Duodenal mucosa (tissue), 2 donors: ENCODE results near the gene SLC38A3.

ENCODE experiments used
- H3K27ac ChIP-seq: one replicate; pipeline ENCODE4 v1.7.0; 2013; ENCODE audit warnings: low read depth, low read length
- H3K27me3 ChIP-seq, 2 donors: one replicate each; pipeline ENCODE4 v1.7.0; 2013; ENCODE audit warnings: low read length in 2 of 2, control low read depth in 1 of 2; ENCODE audit not compliant: insufficient read depth in 2 of 2, control insufficient read depth in 1 of 2
- H3K36me3 ChIP-seq, 2 donors: one replicate each; pipeline ENCODE4 v1.7.0; 2013; ENCODE audit warnings: low read length in 2 of 2, control low read depth in 1 of 2; ENCODE audit not compliant: insufficient read depth in 2 of 2, control insufficient read depth in 1 of 2
- H3K4me1 ChIP-seq, 2 donors: one replicate each; pipeline ENCODE4 v1.7.0; 2013; ENCODE audit warnings: low read length in 2 of 2, control low read depth in 1 of 2; ENCODE audit not compliant: insufficient read depth in 2 of 2, control insufficient read depth in 1 of 2
- H3K4me3 ChIP-seq, 2 donors: one replicate each; pipeline ENCODE4 v1.7.0; 2013; ENCODE audit warnings: low read length in 2 of 2, low read depth in 1 of 2
- H3K9ac ChIP-seq, 2 donors: one replicate each; pipeline ENCODE4 v1.7.0; 2013; ENCODE audit warnings: low read length in 2 of 2, low read depth in 1 of 2
- H3K9me3 ChIP-seq, 2 donors: one replicate each; pipeline ENCODE4 v1.7.0; 2013; ENCODE audit warnings: low read length in 2 of 2, control low read depth in 1 of 2; ENCODE audit not compliant: control insufficient read depth in 1 of 2

The SLC38A3 gene

GRCh38 chr3:50204804-50205412, at the start of gene SLC38A3:
SLC38A3 (plus strand) TSS chr3:50205271; CDS start chr3:50214200, 8,929 bp downstream.
- Histone ChIP-seq H3K9ac (no peak within 1 kb of the TSS), H3K36me3 (no peaks in the 10 kb centered on the region), H3K4me3 (peak within 1 kb of the TSS; percentile 33 to 55), H3K9me3 (no peaks in the 10 kb centered on the region), H3K4me1 (peaks cover 3 to 18% of the 10 kb centered on the region in 2 donors), H3K27ac (no peak within 1 kb of the TSS), H3K27me3 (peaks cover 27 to 38% of the 10 kb centered on the region in 2 donors)

- Histone ChIP-seq H3K9me3 (no peaks in the 10 kb centered on the region), H3K4me1 (peaks cover 45 to 59% of the 10 kb centered on the region in 2 donors), H3K27ac (no peak overlapping the region), H3K36me3 (peaks cover 0 to 8% of the 10 kb centered on the region in 2 donors), H3K4me3 (peak overlapping the region; percentile 73 to 78), H3K27me3 (no peaks in the 10 kb centered on the region), H3K9ac (peak overlapping the region; percentile 56 to 75)
These were observed 49.6 kb upstream of the SLC38A3 start for GRCh38 chr3:50155491-50155878.

- Histone ChIP-seq H3K9ac (peak overlapping the region; percentile 56 to 75), H3K36me3 (peaks cover 0 to 8% of the 10 kb centered on the region in 2 donors), H3K27ac (no peak overlapping the region), H3K4me1 (peaks cover 45 to 59% of the 10 kb centered on the region in 2 donors), H3K4me3 (peak overlapping the region; percentile 73 to 78), H3K27me3 (no peaks in the 10 kb centered on the region), H3K9me3 (no peaks in the 10 kb centered on the region)
These were observed 49.2 kb upstream of the SLC38A3 start for GRCh38 chr3:50155891-50156290.

- H3K27ac ChIP-seq = peak overlapping the region; percentile 63
- peaks cover 0 to 8% of the 10 kb centered on the region in 2 donors for H3K36me3 ChIP-seq
- no peaks in the 10 kb centered on the region for H3K27me3 ChIP-seq
- H3K4me1 ChIP-seq = peaks cover 45 to 59% of the 10 kb centered on the region in 2 donors
- H3K9me3 ChIP-seq = no peaks in the 10 kb centered on the region
- peak overlapping the region; percentile 56 to 75 for H3K9ac ChIP-seq
- H3K4me3 ChIP-seq = peak overlapping the region; percentile 73 to 78
These were observed 48.2 kb upstream of the SLC38A3 start for GRCh38 chr3:50156549-50157493.

GRCh38 chr3:50157827-50158529, 47.1 kb upstream of the SLC38A3 start:
- H3K4me3 ChIP-seq = peak overlapping the region in 1 of 2 donors; percentile 73
- peaks cover 0 to 8% of the 10 kb centered on the region in 2 donors for H3K36me3 ChIP-seq
- H3K9ac ChIP-seq = no peak overlapping the region

GRCh38 chr3:50158530-50159146, 46.4 kb upstream of the SLC38A3 start:
- no peaks in the 10 kb centered on the region for H3K9me3 ChIP-seq
- H3K27me3 ChIP-seq = no peaks in the 10 kb centered on the region
- H3K4me3 ChIP-seq = no peak overlapping the region
- H3K27ac ChIP-seq = no peak overlapping the region
- H3K9ac ChIP-seq = no peak overlapping the region
- H3K4me1 ChIP-seq = peaks cover 57 to 72% of the 10 kb centered on the region in 2 donors
- H3K36me3 ChIP-seq = peaks cover 0 to 8% of the 10 kb centered on the region in 2 donors

More at GRCh38 chr3:50157827-50158529, 47.1 kb upstream of the SLC38A3 start:
- Histone ChIP-seq H3K27me3 (no peaks in the 10 kb centered on the region), H3K9me3 (no peaks in the 10 kb centered on the region), H3K27ac (no peak overlapping the region), H3K4me1 (peaks cover 51 to 66% of the 10 kb centered on the region in 2 donors)

GRCh38 chr3:50160561-50160983, 44.5 kb upstream of the SLC38A3 start:
- Histone ChIP-seq H3K9ac (peak overlapping the region in 1 of 2 donors; percentile 58), H3K9me3 (no peaks in the 10 kb centered on the region), H3K27me3 (no peaks in the 10 kb centered on the region), H3K4me1 (peaks cover 68 to 83% of the 10 kb centered on the region in 2 donors), H3K4me3 (no peak overlapping the region), H3K36me3 (peaks cover 0 to 8% of the 10 kb centered on the region in 2 donors), H3K27ac (peak overlapping the region; percentile 24)

- peak overlapping the region; percentile 30 to 58 for H3K9ac ChIP-seq
- peak overlapping the region; percentile 53 for H3K27ac ChIP-seq
- H3K27me3 ChIP-seq = no peaks in the 10 kb centered on the region
- peaks cover 71 to 82% of the 10 kb centered on the region in 2 donors for H3K4me1 ChIP-seq
- peaks cover 0 to 8% of the 10 kb centered on the region in 2 donors for H3K36me3 ChIP-seq
- H3K4me3 ChIP-seq = peak overlapping the region in 1 of 2 donors; percentile 25
- no peaks in the 10 kb centered on the region for H3K9me3 ChIP-seq
These were observed 43.8 kb upstream of the SLC38A3 start for GRCh38 chr3:50161320-50161719.

- H3K27me3 ChIP-seq = no peaks in the 10 kb centered on the region
- H3K4me3 ChIP-seq = peak overlapping the region in 1 of 2 donors; percentile 25
- H3K9me3 ChIP-seq = no peaks in the 10 kb centered on the region
- H3K27ac ChIP-seq = peak overlapping the region; percentile 25
- H3K9ac ChIP-seq = peak overlapping the region in 1 of 2 donors; percentile 53
- H3K4me1 ChIP-seq = peaks cover 80 to 83% of the 10 kb centered on the region in 2 donors
- peaks cover 0 to 8% of the 10 kb centered on the region in 2 donors for H3K36me3 ChIP-seq
These were observed 42.8 kb upstream of the SLC38A3 start for GRCh38 chr3:50162034-50162883.
